GM10266 (cell line): ENCODE measurements around the gene PALB2.
"Not testable (repeated sequence)": the region's sequence is repeated elsewhere in the genome, so short reads cannot be mapped to it uniquely, and the experiment has no call there.

ENCODE experiments used
- DNase-seq: peaks from one replicate; pipeline ENCODE4 v3.0.0; 2012; ENCODE audit errors: extremely low spot score
- TF ChIP-seq, protein P1 (sequence below): IDR thresholded peaks from 2 replicates; pipeline ENCODE4 v1.5.1; 2012; ENCODE audit warnings: mild to moderate bottlenecking, low read depth; ENCODE audit not compliant: control insufficient read depth, insufficient read depth; ENCODE audit errors: missing control alignments

PALB2 gene

GRCh38 chr16:23590181-23590580 is 50.9 kb downstream of the PALB2 start:
- TF ChIP-seq, protein P1, sequence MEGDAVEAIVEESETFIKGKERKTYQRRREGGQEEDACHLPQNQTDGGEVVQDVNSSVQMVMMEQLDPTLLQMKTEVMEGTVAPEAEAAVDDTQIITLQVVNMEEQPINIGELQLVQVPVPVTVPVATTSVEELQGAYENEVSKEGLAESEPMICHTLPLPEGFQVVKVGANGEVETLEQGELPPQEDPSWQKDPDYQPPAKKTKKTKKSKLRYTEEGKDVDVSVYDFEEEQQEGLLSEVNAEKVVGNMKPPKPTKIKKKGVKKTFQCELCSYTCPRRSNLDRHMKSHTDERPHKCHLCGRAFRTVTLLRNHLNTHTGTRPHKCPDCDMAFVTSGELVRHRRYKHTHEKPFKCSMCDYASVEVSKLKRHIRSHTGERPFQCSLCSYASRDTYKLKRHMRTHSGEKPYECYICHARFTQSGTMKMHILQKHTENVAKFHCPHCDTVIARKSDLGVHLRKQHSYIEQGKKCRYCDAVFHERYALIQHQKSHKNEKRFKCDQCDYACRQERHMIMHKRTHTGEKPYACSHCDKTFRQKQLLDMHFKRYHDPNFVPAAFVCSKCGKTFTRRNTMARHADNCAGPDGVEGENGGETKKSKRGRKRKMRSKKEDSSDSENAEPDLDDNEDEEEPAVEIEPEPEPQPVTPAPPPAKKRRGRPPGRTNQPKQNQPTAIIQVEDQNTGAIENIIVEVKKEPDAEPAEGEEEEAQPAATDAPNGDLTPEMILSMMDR: no peak
- DNase-seq: no peak

DNA sequence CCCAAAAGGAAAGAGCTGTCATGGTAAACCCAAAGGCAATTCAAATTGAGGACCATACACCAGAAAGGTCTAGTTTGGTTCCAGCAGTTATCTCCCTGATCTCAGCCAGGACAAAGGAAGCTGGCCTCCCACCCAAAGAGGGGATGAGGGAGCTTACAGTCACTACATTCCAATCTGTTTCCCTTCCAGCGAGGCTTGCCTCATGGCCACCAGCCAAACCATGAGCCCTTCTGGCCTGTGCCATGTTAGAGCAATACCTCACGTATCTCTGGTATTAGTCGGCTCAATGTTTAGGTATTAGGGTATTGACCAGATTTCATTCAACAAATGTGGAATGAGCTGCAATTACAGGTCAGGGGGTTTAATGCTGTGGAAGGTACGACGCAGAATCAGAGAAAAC is 53.4 kb downstream of the PALB2 start:
- no peak for DNase-seq
- TF ChIP-seq, protein P1: no peak

GRCh38 chr16:23584186-23585076 is 56.7 kb downstream of the PALB2 start:
- no peak for DNase-seq
- TF ChIP-seq, protein P1: no peak

DNA sequence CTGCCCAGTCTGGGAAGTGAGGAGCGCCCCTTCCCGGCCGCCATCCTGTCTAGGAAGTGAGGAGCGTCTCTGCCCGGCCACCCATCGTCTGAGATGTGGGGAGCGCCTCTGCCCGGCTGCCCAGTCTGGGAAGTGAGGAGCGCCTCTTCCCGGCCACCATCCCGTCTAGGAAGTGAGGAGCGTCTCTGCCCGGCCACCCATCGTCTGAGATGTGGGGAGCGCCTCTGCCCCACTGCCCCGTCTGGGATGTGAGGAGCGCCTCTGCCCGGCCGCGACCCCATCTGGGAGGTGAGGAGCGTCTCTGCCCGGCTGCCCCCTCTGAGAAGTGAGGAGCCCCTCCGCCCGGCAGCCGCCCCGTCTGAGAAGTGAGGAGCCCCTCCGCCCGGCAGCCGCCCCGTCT is 57.8 kb downstream of the PALB2 start:
- DNase-seq: not testable (repeated sequence)

DNA sequence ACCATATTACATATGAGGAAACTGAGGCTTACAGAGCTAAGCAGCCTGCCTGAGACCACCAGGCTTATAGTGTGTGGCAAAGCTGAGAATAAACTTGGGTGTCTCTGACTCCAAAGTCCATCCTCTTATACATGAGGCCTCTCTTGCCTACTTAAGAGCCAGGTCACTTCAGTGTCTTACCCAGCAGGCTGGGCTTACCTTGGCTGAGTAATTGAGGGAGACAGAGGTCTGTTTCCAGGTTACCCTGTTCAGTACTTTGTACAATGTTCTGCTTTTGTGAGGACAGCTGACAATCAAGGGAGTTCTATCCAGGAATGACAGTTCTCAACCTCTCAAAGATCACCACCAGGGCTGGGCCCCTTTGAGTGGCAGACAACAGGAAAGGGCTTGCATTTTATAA is 59.3 kb downstream of the PALB2 start:
- TF ChIP-seq, protein P1: no peak
- no peak for DNase-seq

- TF ChIP-seq, protein P1: no peak
Observed at GRCh38 chr16:23580391-23580790, 60.7 kb downstream of the PALB2 start.

GRCh38 chr16:23579371-23579770 is 61.7 kb downstream of the PALB2 start:
- no peak for DNase-seq
- TF ChIP-seq, protein P1: no peak

More at GRCh38 chr16:23580391-23580790, 60.7 kb downstream of the PALB2 start:
- DNase-seq: no peak
